Measurements from ENCODE around the gene TNF.

DNA sequence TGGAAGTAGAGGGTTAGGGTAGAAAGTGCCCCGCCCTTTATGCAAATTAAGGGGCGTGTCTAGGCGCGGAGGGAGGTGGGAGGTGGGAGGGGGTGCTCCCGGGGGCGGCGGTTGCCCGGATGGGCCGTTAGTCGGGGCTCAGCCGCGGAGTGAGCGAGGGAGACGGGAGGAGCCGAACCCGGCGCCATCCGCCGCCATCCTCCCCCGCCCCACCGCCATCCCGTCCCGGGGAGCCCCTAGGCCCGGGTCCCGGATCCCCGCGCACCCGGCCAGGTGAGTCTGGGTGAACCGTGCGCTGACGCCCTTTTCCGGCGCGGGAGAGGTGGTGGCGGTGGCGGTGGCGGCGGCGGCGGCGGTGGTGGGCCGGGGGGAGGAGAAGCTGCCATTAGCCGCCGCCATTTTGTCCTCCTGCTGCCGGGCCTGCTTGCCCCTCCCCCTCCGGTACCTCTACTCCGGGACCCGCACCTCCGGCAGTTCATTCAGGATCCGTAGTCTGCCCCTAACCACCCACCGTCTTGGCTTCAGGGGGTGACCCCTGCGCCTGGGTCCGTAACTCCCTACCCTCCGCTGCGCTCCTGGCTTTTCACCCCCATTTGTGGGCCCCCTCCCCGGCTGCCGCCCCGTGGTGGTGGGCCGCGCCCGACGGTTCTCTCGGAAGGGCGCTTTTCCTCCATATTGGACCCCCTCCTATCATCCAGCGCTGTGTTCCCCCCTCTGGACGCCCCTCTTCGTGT lies 45.4 kb downstream of the TNF start, which contains the start of gene PRRC2A:
- TF ChIP-seq, protein P1, sequence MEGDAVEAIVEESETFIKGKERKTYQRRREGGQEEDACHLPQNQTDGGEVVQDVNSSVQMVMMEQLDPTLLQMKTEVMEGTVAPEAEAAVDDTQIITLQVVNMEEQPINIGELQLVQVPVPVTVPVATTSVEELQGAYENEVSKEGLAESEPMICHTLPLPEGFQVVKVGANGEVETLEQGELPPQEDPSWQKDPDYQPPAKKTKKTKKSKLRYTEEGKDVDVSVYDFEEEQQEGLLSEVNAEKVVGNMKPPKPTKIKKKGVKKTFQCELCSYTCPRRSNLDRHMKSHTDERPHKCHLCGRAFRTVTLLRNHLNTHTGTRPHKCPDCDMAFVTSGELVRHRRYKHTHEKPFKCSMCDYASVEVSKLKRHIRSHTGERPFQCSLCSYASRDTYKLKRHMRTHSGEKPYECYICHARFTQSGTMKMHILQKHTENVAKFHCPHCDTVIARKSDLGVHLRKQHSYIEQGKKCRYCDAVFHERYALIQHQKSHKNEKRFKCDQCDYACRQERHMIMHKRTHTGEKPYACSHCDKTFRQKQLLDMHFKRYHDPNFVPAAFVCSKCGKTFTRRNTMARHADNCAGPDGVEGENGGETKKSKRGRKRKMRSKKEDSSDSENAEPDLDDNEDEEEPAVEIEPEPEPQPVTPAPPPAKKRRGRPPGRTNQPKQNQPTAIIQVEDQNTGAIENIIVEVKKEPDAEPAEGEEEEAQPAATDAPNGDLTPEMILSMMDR (optimal IDR thresholded peaks at IDR 0.05 in 1 of 3, IDR thresholded peaks at IDR 0.05 in 1 of 3, conservative IDR thresholded peaks at IDR 0.05 in 1 of 3; ENCODE audit: extremely low read depth in 1 of 3, insufficient read depth in 2 of 3, low read length in 3 of 3) = no peak
- TF ChIP-seq EZH2 (IDR thresholded peaks at IDR 0.05; ENCODE audit: low read length) = no peak
